ENCODE results near the gene DHX40.

Gene DHX40

GRCh38 chr17:59627274-59627673 is 61.9 kb downstream of the DHX40 start:
- H3K27me3 ChIP-seq (ENCODE audit: low read length) = no peaks in the 10 kb centered on the region
- no peak for TF ChIP-seq EZH2phosphoT487 (conservative IDR thresholded peaks at IDR 0.05; ENCODE audit: low read length)
- TF ChIP-seq, protein P1, sequence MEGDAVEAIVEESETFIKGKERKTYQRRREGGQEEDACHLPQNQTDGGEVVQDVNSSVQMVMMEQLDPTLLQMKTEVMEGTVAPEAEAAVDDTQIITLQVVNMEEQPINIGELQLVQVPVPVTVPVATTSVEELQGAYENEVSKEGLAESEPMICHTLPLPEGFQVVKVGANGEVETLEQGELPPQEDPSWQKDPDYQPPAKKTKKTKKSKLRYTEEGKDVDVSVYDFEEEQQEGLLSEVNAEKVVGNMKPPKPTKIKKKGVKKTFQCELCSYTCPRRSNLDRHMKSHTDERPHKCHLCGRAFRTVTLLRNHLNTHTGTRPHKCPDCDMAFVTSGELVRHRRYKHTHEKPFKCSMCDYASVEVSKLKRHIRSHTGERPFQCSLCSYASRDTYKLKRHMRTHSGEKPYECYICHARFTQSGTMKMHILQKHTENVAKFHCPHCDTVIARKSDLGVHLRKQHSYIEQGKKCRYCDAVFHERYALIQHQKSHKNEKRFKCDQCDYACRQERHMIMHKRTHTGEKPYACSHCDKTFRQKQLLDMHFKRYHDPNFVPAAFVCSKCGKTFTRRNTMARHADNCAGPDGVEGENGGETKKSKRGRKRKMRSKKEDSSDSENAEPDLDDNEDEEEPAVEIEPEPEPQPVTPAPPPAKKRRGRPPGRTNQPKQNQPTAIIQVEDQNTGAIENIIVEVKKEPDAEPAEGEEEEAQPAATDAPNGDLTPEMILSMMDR (IDR thresholded peaks at IDR 0.05; ENCODE audit: insufficient read depth, low read length, poor library complexity, severe bottlenecking) = no peak
- H3K27ac ChIP-seq (ENCODE audit: low read depth, low read length) = peak overlapping the region; percentile 3; the same call in 1 of the 2 replicates
- peak overlapping the region; percentile 9 for H3K4me2 ChIP-seq (ENCODE audit: low read depth, low read length, poor library complexity, severe bottlenecking)
- H3K36me3 ChIP-seq (ENCODE audit: low read length) = peaks cover 15% of the 10 kb centered on the region
- no peaks in the 10 kb centered on the region for H3K9me2 ChIP-seq (replicated peaks; ENCODE audit: insufficient read depth, low read length)
- H3K79me2 ChIP-seq (ENCODE audit: insufficient read depth, low read length) = peaks cover 100% of the 10 kb centered on the region
- H4K20me1 ChIP-seq (ENCODE audit: low read depth, low read length) = peaks cover 55% of the 10 kb centered on the region
- H3K9me3 ChIP-seq (ENCODE audit: insufficient read depth, low read length) = no peaks in the 10 kb centered on the region
- H3F3A ChIP-seq (ENCODE audit: insufficient read depth) = peaks cover 16% of the 10 kb centered on the region; the same call in 1 of the 2 replicates
- no peak overlapping the region for H3K9ac ChIP-seq (ENCODE audit: low read length)
- H3K4me3 ChIP-seq (ENCODE audit: insufficient read depth, low read length, poor library complexity, severe bottlenecking) = no peak overlapping the region
- no peak overlapping the region for H2AFZ ChIP-seq (ENCODE audit: low read depth, low read length, severe bottlenecking)

GRCh38 chr17:59627770-59628171 is 62.4 kb downstream of the DHX40 start:
- no peaks in the 10 kb centered on the region for H3K27me3 ChIP-seq (ENCODE audit: low read length)
- H3K9ac ChIP-seq (ENCODE audit: low read length) = no peak overlapping the region
- H3F3A ChIP-seq (ENCODE audit: insufficient read depth) = peaks cover 13% of the 10 kb centered on the region; the same call in 1 of the 2 replicates
- peaks cover 52% of the 10 kb centered on the region for H4K20me1 ChIP-seq (ENCODE audit: low read depth, low read length)
- H3K4me2 ChIP-seq (ENCODE audit: low read depth, low read length, poor library complexity, severe bottlenecking) = peak overlapping the region; percentile 9
- TF ChIP-seq, protein P1 (IDR thresholded peaks at IDR 0.05; ENCODE audit: insufficient read depth, low read length, poor library complexity, severe bottlenecking) = no peak
- no peak for TF ChIP-seq EZH2phosphoT487 (conservative IDR thresholded peaks at IDR 0.05; ENCODE audit: low read length)
- H3K9me3 ChIP-seq (ENCODE audit: insufficient read depth, low read length) = no peaks in the 10 kb centered on the region
- H3K4me3 ChIP-seq (ENCODE audit: insufficient read depth, low read length, poor library complexity, severe bottlenecking) = no peak overlapping the region
- H3K9me2 ChIP-seq (replicated peaks; ENCODE audit: insufficient read depth, low read length) = no peaks in the 10 kb centered on the region
- H3K79me2 ChIP-seq (ENCODE audit: insufficient read depth, low read length) = peaks cover 100% of the 10 kb centered on the region
- peak overlapping the region; percentile 3; the same call in 1 of the 2 replicates for H3K27ac ChIP-seq (ENCODE audit: low read depth, low read length)
- peaks cover 15% of the 10 kb centered on the region for H3K36me3 ChIP-seq (ENCODE audit: low read length)
- no peak overlapping the region for H2AFZ ChIP-seq (ENCODE audit: low read depth, low read length, severe bottlenecking)

GRCh38 chr17:59629174-59629573 is 63.8 kb downstream of the DHX40 start:
- Histone ChIP-seq H3K36me3 (ENCODE audit: low read length) (0 out of 2 replicates have a peak, but pooled peaks cover 8% of the 10 kb centered on the region), H3K9me2 (replicated peaks; ENCODE audit: insufficient read depth, low read length) (no peaks in the 10 kb centered on the region), H3K79me2 (ENCODE audit: insufficient read depth, low read length) (peaks cover 100% of the 10 kb centered on the region), H3K9me3 (ENCODE audit: insufficient read depth, low read length) (no peaks in the 10 kb centered on the region), H3F3A (ENCODE audit: insufficient read depth) (peaks cover 8% of the 10 kb centered on the region; the same call in 1 of the 2 replicates), H3K9ac (ENCODE audit: low read length) (no peak overlapping the region), H3K27me3 (ENCODE audit: low read length) (no peaks in the 10 kb centered on the region), H3K4me3 (ENCODE audit: insufficient read depth, low read length, poor library complexity, severe bottlenecking) (no peak overlapping the region), H2AFZ (ENCODE audit: low read depth, low read length, severe bottlenecking) (no peak overlapping the region), H4K20me1 (ENCODE audit: low read depth, low read length) (peaks cover 42% of the 10 kb centered on the region), H3K4me2 (ENCODE audit: low read depth, low read length, poor library complexity, severe bottlenecking) (no peak overlapping the region), H3K27ac (ENCODE audit: low read depth, low read length) (no peak overlapping the region)
- TF ChIP-seq, protein P1 (IDR thresholded peaks at IDR 0.05; ENCODE audit: insufficient read depth, low read length, poor library complexity, severe bottlenecking) = no peak
- no peak for TF ChIP-seq EZH2phosphoT487 (conservative IDR thresholded peaks at IDR 0.05; ENCODE audit: low read length)

All from SU-DHL-6 (cell line).